IPS-11a (cell line): ENCODE results near the gene PNKD.

Experiments
- H3K4me3 ChIP-seq: one replicate; pipeline ENCODE4 v1.5.1; 2013; ENCODE audit warnings: low read depth, low read length, control low read depth

The PNKD gene, protein sequence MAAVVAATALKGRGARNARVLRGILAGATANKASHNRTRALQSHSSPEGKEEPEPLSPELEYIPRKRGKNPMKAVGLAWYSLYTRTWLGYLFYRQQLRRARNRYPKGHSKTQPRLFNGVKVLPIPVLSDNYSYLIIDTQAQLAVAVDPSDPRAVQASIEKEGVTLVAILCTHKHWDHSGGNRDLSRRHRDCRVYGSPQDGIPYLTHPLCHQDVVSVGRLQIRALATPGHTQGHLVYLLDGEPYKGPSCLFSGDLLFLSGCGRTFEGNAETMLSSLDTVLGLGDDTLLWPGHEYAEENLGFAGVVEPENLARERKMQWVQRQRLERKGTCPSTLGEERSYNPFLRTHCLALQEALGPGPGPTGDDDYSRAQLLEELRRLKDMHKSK

DNA sequence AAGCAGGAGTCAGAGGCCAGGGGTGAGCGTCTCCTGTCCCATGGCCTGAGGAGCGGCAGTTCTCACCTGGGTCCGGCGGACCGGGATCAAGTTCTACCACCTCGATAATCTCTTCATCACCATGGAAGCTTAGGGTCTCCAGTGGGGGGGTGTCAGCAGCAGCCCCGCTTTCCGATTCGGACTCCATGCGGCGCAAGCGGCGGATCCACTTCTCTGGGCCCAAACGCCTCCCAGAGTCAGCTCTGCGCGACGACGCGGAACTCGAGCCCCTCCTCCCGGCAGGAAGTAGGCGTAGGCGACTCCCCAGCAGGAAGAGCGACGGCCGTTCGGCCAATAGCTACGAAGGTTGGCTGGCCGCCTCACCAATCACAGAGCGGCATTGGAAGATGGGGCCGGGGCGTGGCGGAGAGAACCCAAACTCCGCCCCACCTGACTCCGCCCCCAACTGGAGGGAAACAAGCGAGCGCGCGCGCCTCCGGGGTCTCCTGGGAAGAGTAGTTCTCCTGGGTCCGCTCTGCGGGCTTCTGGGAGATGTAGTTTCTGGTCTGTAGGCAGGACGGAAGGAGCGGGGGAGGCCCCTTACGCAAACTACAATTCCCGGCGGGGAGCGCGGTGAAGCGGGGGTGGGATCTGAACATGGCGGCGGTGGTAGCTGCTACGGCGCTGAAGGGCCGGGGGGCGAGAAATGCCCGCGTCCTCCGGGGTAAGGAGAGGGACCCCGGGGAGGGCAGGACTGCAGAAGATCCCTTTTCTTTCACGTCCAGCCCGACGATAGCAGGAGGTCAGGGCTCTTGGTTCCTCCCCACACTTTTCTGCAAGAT, at the start of gene PNKD, which contains the start of gene AAMP:
TSS of gene PNKD (plus strand) at position 620 of the 821 bp plus-strand sequence. CDS start at position 637, 17 bp downstream.
TSS of gene AAMP (minus strand) at position 238 of the 821 bp plus-strand sequence. CDS start at position 187, 51 bp downstream.
- H3K4me3 ChIP-seq = peak within 1 kb of the TSS; percentile 96

DNA sequence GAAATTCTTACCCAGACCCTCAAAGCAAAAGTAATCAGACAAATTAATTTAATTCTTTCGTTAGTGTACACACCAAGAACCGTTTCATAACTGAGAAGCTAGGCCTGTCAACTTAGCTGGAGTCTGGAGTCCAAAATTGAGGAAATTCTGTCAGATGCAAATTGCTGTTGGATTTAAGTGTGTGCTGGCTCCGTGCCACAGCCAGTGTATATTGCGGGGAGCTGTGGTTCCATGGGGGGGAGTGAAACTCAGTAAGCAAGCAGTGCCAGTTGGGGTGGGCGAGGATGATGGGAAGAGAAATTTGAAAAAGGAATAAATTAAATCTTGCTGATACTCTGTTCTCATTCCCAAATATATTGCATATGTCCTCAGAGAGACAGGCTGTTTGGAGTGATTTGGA, 49.3 kb upstream of the PNKD start:
- no peak overlapping the region for H3K4me3 ChIP-seq

DNA sequence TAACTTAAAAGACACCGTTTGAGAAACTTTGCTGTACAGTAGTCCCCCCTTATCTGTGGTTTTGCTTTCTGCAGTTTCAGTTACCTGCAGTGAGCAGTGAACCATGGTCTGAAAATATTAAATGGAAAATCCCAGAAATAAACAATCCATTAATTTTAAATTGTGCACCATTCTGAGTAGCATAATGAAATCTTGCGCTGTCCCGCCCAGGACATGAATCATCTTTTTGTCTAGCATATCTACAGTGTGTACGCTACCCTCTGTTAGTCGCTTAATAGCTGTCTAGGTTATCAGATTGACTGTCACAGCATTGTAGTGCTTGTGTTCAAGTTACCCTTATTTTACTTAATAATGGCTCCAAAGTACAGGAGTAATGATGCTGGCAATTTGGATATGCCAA, 47.3 kb upstream of the PNKD start:
- no peak overlapping the region for H3K4me3 ChIP-seq

DNA sequence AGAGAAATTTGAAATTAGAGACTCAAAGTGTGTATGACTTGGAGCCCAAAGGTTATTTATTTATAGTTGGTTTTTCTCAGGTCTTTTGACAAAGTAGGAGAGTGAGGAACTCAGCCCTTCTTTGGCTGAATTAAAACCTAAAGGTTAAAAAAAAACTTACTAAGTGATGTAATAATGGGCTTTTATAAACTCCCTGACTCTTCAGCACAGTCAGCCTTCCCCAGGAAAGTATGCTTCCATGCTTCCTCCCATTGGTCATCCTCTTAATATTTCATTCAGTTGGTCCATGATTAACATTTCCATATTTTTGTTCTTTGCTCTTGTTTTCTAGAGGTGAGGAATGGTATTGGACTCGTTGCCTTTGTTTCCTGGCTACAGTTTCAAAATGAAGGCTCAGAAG, 46.1 kb upstream of the PNKD start:
- no peak overlapping the region for H3K4me3 ChIP-seq

DNA sequence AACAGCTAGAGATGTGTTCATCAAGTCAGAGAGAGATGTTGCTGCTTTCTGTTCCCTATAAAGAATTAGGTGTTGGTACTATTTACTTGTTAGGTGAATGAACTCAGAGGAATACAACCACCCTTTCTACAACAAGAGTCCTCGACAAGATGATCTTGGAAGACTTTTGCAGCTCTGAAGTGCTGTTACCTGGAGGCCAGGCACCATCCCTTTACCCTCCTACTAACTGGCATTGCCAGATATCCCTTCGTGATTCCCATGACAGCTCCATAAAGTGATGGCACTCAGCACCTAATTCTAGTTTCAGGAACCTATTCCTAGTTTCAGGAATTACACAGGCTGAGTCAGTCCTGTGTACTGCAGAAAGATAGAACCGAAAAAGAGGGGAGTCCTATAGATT, 43.4 kb upstream of the PNKD start:
- H3K4me3 ChIP-seq = no peak overlapping the region

DNA sequence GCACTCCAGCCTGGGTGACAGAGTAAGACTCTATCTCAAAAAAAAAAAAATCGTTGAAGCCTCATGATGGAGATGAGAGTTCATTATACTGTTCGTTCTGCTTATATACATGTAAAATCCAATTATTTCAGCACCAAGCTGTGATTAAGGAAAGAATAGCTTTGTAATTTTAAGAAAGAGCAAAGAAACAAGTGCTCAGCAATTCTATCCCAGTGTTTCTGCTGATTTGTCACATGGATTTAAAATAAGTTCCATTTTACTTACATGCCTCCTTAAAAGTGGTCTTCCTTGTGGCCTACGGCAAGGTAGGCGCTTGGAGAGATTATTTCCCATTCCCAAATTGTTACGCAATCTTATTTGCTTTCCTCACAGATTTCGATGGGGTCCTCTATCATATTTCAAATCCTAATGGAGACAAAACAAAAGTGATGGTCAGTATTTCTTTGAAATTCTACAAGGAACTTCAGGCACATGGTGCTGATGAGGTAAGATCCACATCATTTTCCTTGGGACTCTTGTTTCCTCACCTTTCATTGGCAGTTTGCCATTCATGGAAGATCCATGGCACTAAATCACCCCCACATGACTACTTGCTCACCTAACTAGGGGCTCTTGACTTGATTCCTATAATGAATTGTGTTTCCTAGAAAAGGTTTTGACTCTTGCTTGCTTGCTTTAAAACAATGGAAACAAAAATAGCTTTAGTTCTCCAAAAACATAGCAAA, 41.8 kb upstream of the PNKD start:
- H3K4me3 ChIP-seq = no peak overlapping the region

DNA sequence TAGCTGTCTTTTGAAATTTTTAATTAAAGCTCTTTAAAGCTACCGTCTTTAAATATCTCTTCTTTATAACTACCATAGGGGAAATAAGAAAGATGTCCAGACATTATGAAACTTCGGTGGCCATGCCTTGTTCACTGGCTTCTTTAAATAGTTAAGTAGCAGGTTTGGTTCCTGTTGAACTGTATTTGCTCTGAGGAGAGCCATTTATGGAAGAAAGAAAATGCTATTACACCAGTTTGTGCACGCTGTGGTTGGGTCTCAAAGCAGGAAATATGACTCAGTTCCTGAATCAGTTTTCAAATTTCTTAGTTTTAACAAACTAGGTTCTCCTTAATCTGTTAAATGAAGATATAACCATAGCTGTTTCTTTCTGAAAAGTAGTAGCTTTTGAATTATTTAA, 41.1 kb upstream of the PNKD start:
- H3K4me3 ChIP-seq = no peak overlapping the region

DNA sequence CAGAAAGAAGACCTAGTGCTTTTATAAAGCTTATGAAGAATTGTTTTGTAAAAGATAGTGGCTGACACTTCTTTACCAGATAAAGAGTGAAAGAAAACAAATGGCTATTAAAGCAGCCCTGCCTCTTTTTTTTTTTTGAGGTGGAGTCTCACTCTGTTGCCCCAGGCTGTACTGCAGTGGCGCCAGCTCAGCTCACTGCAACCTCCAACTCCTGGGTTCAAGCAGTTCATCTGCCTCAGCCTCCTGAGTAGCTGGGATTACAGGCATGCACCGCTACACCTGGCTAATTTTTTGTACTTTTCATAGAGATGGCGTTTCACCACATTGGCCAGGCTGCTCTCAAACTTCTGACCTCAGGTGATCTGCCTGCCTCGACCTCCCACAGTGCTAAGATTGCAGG, 40.5 kb upstream of the PNKD start:
- no peak overlapping the region for H3K4me3 ChIP-seq

DNA sequence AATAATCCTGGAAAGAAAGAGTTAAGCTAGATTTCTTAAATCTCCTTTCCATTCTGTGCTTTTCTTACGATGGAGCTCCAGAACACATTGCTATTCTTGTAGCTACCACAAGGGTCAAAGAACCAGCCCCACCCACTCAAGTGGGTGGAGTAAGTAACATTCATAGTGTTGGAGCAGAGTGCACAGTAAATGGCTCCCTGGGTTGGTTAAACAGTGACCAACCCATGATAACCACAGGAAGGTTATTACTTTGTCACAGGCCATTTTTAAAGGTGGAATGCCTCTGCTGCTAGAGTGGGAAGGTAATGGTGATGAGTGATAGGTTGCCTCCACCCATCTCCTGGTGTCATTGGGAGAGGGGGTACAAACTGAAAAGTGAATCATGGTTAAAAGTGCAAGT, 39.4 kb upstream of the PNKD start:
- no peak overlapping the region for H3K4me3 ChIP-seq

DNA sequence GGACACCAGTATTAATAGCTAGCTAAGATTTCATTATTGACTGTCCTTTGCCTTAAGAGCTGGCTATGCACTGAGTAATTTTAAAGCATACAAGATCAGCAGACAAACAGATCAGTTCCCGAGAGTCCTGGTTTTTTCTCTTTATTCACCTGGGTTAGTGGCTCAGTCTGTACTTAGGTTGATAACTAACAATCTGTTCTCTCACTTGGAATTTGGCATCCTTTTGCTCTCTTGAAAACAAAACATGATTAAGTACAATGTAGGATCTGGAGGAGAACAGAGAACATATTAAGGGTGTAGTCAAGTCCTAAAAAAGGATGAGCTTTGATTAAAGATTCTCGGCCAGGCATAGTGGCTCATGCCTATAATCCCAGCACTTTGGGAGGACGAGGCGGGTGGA, 36.8 kb upstream of the PNKD start:
- H3K4me3 ChIP-seq = no peak overlapping the region

DNA sequence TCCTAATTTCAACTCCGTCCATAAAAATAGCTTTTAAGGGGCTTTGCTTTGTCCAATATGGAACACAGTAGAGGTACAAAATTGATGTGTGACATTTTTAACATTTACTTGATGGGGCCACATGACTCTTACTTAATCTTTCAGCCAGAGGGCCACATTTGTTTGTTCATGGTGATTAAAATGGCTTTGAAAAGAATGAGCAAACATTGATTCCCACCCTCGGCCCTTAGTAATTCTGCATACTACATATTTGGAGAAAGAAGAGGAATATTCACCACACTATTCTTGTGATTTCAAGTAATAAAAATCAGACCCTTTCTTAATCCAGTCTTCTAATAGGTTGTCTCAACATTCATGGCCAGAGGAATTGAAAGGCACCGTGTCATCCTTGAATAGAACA, 35.8 kb upstream of the PNKD start:
- H3K4me3 ChIP-seq = no peak overlapping the region

DNA sequence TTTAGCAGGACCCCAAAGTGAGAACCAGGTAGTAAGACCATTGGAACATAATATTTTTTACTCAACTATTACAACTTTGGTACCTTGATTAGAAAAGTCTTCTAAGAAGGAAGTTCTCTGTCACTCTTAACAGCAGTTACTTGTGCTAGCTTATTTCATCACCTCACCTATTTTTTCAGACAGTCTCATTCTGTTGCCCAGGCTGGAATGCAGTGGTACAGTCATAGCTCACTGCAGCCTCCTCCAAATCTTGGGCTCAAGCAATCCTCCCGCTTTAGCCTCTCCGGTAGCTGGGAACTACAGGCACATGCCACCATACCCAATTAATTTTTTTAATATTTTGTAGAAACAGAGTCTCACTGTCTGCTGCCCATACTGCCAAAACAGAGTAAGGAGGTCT, 35.3 kb upstream of the PNKD start:
- no peak overlapping the region for H3K4me3 ChIP-seq

DNA sequence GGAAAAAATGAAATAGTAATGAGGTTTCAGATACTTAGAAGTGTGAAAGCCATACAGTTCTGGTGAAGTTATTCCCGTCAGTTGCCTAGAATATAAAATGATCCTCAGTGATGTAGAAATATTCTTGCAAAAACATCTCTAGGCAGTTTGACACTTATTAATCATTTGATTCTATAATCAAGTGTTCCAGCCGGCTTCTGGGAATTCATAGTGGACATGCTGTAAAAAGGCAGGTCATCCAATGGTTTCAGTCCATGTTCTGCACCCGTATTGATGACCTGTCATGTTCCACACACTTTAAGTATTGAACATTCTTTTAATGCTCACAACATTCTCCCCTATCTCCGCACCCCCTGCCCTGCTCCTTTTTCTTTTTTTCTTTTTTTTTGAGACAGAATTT, 33.5 kb upstream of the PNKD start:
- no peak overlapping the region for H3K4me3 ChIP-seq

DNA sequence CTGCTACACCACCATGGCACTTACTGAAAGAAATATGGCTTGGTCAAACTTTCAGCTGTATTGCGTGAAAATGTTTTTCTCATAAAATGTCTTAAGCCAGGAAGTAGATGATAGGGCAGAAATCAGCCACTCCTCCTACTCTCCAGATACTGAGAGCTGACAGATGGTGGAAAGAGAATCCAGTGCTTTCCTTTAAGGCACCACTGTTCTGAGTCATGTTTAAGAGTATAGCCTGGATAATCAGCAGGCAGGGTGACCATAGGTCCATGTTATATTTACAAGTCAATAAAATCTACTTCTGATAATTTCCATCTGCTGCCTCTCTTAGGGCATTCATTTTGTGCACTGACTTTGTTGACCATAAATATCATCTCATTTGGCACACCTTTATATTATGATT, 31.4 kb upstream of the PNKD start:
- H3K4me3 ChIP-seq = no peak overlapping the region

DNA sequence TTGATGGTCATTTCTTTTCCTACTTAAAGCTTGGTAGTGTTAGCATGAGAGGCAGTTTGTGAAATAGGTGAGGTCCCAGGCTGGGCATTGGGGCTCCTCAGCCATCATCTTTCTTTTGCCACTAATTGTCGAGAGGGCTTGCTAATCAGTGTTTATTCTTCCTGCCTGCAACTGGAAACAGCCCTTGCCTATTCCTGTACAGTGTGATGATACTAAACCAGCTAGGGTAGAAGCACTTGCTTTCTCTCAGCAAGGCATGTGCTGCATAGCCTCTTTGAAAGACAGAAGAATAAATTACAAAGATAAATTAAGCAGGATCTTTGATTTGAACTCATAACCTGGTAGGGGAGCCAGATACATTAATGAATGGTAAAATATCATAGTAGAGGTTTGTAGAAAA, 26.1 kb upstream of the PNKD start:
- H3K4me3 ChIP-seq = no peak overlapping the region

DNA sequence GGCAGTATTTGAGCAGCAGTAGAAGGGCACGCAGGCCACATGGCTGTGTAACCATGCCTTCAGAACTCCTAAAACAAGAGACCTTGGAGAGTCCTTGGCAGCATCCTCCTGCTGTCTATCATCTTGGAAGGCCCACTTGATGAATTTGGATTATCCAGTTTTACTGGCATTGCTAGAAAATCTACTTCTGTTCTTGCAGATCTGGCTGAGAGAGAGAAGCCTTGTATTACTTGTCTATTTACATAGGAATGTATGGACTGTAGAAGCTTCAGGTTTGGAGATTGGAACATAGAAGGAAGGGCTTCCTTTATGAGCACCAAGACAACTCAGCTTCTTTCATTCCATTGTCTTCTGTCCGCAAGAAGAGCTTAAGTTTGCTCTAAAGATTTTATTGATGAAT, 25.7 kb upstream of the PNKD start:
- no peak overlapping the region for H3K4me3 ChIP-seq

DNA sequence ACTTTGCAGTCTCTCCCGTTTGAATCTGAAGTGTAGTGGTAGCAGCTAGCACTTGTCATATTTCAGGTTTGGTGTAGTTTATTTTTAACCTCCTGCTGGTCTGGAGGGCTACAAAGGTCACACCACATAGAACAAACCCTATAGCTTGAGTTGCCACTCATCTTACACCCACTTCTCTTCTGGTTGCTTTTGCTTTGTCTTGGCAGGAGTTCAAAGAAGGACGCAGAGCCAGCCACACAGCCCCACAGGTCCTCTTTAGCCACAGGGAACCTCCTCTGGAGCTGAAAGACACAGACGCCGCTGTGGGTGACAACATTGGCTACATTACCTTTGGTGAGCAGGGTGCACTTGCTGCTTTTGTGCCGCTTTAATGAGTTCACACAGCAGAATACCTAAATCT, 25.1 kb upstream of the PNKD start:
- no peak overlapping the region for H3K4me3 ChIP-seq

DNA sequence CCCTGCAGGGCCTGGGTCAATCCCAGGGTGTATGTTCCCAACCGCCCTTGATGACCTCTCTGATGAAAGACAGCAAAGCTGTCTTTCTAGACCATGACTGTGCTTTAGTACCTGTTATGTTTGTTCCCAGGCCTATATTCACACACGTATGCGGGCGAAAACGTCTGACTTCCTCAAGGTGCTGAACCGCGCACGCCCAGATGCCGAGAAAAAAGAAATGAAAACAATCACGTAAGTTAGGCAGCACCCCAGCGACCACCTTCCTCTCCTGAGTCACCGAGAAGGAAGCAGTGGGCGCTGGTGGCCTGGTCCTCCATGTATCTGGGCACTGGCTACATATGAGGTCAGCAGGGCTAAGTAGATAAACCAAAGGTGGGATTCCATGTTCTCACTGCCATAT, 20.6 kb upstream of the PNKD start:
- no peak overlapping the region for H3K4me3 ChIP-seq

DNA sequence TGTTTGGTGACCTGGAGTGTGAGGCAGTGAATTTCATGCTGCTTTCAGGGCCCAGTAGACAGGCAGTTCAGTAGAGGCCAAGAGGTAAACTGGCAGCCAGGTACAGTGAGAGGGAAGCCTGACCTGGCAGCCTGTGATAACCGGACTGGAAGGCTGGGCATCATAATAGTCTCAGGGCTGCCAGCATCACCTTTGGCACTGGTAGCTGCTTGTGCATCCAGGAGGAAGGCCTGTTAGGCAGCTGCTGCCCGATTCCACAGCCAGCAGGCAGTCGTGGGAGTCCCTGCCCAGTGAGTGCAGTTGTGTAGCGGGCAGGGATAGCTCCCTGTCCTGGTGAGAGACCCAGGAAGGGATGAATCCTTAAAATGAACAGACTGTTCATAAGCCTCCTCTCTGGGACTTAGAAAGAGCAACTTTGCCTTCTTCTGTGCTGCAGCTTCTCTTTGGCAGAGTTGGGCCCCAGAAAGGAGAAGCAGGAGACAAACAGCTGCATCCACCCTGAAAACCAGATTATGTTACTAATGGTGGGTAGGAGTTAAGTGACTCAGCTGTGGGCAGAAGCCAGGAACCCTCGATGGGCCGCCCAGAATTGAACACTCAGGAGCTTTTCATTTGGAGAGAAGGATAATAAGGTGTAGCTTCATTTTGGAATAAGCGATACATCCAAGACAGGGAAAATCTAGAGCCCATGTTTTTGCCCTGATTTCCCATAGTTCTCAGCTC, 17.6 kb upstream of the PNKD start:
- no peak overlapping the region for H3K4me3 ChIP-seq

DNA sequence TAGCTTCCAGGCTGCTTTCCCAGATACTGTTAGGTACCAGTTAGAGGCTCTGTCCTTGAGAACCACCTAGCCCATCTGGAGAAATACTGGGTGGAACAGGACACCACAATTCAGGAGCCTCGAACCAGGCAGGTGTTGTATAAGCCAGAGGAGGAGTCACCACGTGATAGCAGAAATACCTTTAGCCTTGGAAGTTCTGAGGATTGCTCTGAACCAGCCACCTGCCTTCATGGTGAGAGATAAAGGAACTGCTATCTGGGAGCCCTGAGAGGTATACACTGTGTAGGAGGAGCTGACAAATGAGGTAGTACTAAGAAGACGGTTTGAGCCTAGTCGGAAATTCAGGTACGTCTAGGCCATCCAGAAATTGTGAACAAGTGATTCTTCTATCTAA, 17.1 kb upstream of the PNKD start:
- no peak overlapping the region for H3K4me3 ChIP-seq

DNA sequence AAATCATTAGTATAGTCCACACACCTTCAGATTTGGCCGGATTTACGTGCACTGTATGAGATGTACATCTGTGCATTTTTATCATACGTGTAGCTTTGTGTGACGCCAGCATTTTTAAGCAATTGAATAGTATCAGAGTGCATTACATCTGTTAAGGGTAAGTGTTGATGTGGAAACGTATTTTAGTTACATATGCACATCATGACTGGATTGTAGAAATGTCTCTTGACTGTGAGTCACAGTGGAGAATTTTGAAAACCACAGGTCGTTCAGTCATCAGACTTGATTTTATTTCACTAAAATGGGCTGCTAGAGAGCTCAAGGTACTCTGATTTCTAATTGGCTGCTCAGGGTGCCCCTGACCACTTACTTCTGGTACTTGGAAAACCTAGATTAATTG, 14.9 kb upstream of the PNKD start:
- H3K4me3 ChIP-seq = no peak overlapping the region
